BJ (cell line): ENCODE results near the gene SDCCAG8. TPM values are rescaled to one million over a fixed set of nuclear protein-coding genes. Genes with fewer than 3 reads are reported as not detected.

Experiments
- CTCF ChIA-PET: fragments of 350-600 bp; formaldehyde crosslinking; extraction: SDS; loops from one replicate; lab custom pipeline; 2021; ENCODE audit warnings: antibody characterized with exemption, inconsistent platforms; lab: Yijun Ruan, JAX
- POLR2A ChIA-PET: fragments of 300-600 bp; sonication (Branson Sonifier 250); formaldehyde crosslinking; extraction: SDS; loops from one replicate; lab custom pipeline; 2021; ENCODE audit warnings: antibody characterized with exemption; lab: Charles Lee
- DNase-seq: peaks from one replicate; pipeline ENCODE4 v3.0.0-alpha.2; 2011; ENCODE audit warnings: low read depth
- H3K27me3 ChIP-seq: 2 replicates; pipeline ENCODE4 v1.6.0; 2011; ENCODE audit warnings: low read length; ENCODE audit not compliant: control insufficient read depth, insufficient read depth
- H3K36me3 ChIP-seq: 2 replicates; pipeline ENCODE4 v1.5.1; 2011; ENCODE audit warnings: low read length; ENCODE audit not compliant: control insufficient read depth, insufficient read depth
- H3K4me3 ChIP-seq: 2 replicates; pipeline ENCODE4 v1.5.1; 2011; ENCODE audit warnings: low read depth, mild to moderate bottlenecking, control low read depth, low read length
- CTCF ChIP-seq: IDR thresholded peaks from 2 replicates; pipeline ENCODE4 v1.5.1; 2011; ENCODE audit warnings: low read depth, mild to moderate bottlenecking, control low read depth, inconsistent platforms, low read length, moderate library complexity; ENCODE audit not compliant: insufficient read depth
- polyA plus RNA-seq: library from polyadenylated mRNA; depleted of rRNA; stranded (reverse); fragments of >200 nt; gene quantifications from 2 replicates; pipeline ENCODE4 v1.2.3, GENCODE V29; 2011

Gene SDCCAG8
- polyA plus RNA-seq, 1 experiment = 17.0 TPM

DNA sequence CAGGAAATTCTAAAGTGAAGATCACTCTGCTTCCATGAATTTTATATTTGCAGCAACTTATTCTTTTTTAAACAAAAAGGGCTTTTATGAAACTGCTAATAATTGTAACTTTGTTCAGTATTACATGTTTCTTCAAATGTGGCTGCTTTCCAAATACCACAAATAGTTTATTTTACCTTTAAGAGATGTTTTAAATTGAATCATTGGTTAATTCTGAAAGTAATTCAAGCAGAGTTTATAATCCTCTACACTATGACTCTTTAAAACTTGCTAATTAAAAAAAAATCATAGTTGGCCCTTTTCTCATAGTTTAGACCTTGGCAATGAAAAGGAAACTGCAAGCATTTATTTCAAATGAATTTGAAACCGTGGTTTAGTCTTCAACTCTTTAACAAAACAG is 59.6 kb downstream of the SDCCAG8 start:
- no peaks in the 10 kb centered on the region for H3K27me3 ChIP-seq
- ChIA-PET POLR2A (no interaction called here), CTCF (no interaction called here)
- H3K36me3 ChIP-seq = peaks cover 4% of the 10 kb centered on the region; the same call in 1 of the 2 replicates
- H3K4me3 ChIP-seq = no peak overlapping the region
- TF ChIP-seq CTCF = no peak
- DNase-seq = no peak

DNA sequence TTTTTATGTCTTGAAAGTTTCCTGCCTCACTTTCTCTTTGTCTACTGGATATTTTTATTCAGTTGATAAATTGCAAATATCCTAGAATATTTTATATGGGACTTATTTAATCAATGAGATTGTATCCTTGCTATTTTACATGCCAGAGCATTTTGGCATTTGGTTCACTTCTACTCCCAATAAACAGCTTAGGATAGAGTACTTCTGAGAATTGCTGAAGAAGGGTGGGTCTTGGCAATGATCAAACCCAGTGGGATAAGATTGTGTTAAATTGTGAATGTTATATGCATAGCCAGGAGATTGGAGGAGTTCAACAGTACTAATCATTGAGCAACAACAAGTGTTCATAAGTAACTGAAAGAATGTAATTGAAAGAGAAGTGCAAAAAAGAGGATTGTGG is 60.1 kb downstream of the SDCCAG8 start:
- no peak for DNase-seq
- peaks cover 4% of the 10 kb centered on the region; the same call in 1 of the 2 replicates for H3K36me3 ChIP-seq
- H3K27me3 ChIP-seq = no peaks in the 10 kb centered on the region
- no peak overlapping the region for H3K4me3 ChIP-seq
- CTCF ChIA-PET = no interaction called here
- POLR2A ChIA-PET = no interaction called here
- TF ChIP-seq CTCF = no peak

DNA sequence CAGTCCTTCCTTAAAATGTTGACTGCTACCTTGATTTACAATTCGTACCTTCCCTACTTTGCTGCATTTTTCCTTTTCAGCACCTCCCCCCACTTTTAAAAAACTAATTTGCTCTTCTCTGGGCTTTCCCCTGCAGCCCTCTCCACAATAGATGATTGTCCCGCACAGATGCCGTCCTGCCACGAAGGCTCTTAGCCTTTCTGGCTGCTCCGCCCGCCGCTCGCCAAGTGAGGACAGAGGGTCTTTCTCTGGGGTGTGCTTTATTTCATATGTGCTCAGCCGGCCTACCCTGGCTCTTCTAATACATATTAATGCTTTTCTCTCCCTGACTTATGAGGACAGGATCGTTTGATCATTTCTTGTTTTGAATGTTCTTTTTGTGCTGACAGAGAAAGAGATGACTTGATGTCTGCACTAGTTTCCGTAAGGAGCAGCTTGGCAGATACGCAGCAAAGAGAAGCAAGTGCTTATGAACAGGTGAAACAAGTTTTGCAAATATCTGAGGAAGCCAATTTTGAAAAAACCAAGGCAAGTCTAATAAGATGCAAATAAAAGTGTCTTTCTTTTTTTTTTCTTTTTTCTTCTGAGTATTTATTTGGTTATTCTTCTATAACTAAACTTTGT is 60.6 kb downstream of the SDCCAG8 start:
- H3K27me3 ChIP-seq = no peaks in the 10 kb centered on the region
- POLR2A ChIA-PET = no interaction called here
- DNase-seq = no peak
- TF ChIP-seq CTCF = no peak
- no peak overlapping the region for H3K4me3 ChIP-seq
- peaks cover 4% of the 10 kb centered on the region; the same call in 1 of the 2 replicates for H3K36me3 ChIP-seq
- CTCF ChIA-PET = no interaction called here

- Histone ChIP-seq H3K27me3 (no peaks in the 10 kb centered on the region), H3K4me3 (no peak overlapping the region), H3K36me3 (peaks cover 4% of the 10 kb centered on the region; the same call in 1 of the 2 replicates)
- ChIA-PET CTCF (interaction anchor here (1.1 kb wide), 1 partner anchor 25 kb away, joined by 3 read pairs; no protein-coding TSS in a partner anchor), POLR2A (no interaction called here)
- no peak for DNase-seq
- no peak for TF ChIP-seq CTCF
Measured at GRCh38 chr1:243320224-243320623, 64.4 kb downstream of the SDCCAG8 start.

GRCh38 chr1:243322326-243322725 is 66.5 kb downstream of the SDCCAG8 start:
- TF ChIP-seq CTCF = no peak
- ChIA-PET CTCF (interaction anchor here (1.0 kb wide), 1 partner anchor 867 kb away, joined by 3 read pairs; no protein-coding TSS in a partner anchor), POLR2A (no interaction called here)
- no peaks in the 10 kb centered on the region for H3K27me3 ChIP-seq
- H3K4me3 ChIP-seq = no peak overlapping the region
- no peak for DNase-seq
- peaks cover 4% of the 10 kb centered on the region; the same call in 1 of the 2 replicates for H3K36me3 ChIP-seq
